Activated T-cell treated with anti-CD3 and anti-CD28 coated beads for 48 hours (primary cell): ENCODE data around the gene RFXAP.

ENCODE experiments used
- DNase-seq: peaks from one replicate; pipeline ENCODE4 v3.0.0-alpha.2; 2020; ENCODE audit warnings: low read depth

RFXAP gene

DNA sequence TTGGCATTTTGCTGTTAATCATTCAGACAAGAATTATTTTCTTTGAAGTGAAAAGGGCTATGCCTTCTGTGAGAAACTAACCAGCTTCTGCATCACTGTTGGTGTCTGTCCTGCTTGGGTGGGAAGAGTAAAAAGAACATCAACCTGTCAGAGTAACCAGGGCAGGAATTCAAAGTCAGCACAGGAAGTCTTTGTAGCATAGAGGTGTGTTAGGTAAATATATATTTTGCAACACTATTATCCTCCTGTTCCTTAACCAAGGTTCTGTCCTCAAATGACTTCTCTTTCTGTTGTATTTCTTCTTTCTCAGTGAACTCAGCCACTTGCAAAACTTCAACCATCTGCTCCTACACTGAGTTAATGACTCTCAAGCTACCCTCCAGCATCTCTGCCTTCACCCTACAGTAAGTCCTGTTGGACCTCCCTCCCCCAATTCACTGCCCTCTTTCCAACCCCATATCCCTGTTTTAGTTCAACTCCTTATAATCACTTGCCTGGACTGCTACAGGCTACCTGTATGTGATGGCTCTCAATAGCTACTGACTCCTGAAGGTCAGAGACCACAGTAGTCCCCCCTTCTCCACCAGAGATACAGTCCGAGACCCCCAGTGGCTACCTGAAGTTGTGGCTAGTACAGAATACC lies 51.1 kb downstream of the RFXAP start:
- DNase-seq: no peak

DNA sequence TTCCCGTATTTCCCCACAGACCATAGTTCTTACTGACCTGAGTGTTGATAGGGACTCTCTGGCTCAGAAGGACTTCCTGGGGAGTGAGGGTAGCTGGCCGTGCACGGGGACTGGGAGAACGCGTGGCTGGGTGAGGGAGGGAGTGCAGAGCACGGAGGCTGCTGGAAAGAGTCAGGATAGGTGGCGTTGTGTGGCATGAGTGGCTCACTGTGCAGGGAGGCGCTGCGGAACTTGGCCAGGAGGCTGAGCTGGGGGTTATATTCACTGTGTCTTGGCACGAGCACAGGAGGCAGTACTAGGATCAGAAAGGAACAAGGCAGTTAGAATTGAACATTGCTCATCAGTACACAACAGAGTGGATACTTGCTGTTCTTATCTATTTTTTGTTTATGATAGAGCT lies 53.6 kb downstream of the RFXAP start:
- no peak for DNase-seq

DNA sequence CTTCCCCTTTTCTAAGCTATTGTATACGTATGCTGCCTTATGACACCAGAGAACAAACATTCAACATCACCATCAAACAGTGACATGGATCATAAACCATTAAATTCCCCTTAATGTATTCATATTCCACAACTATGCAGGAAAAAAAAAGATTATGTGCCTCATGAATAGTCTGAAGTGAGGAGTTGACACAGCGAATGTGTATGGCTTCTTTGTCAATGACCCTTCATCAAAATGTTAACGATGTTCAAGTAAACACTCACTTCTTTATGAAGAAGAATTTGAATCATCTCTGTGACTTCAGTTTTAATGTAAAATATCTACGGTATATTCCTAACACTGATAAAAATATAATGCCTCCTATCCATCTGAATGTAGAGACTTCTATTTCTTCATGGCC lies 56.4 kb downstream of the RFXAP start:
- no peak for DNase-seq

DNA sequence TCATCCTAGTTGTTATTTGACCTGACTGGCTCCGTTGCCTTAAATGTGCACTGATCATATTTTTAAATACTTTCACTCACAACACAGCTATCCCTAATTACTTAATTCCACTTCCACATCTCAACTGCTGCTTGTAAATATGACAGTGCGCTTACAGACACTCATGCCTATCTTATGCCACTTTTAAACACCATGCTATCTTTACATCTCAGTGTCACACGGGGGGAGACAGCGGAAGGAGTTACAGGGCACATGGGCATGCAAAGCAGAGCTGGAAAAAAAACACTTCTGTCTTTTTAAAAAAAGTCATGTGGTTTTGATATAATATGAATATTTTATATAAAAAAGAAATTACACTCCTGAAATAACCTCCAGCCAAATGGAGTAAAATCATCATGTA lies 56.9 kb downstream of the RFXAP start:
- no peak for DNase-seq
